ENCODE data around the gene PKP2. TPM values are rescaled to one million over a fixed set of nuclear protein-coding genes. Genes with fewer than 3 reads are reported as not detected.

Gene PKP2
- total and polyA plus RNA-seq, 2 donors (not counting 3 experiments of a cell fraction or from before 2014, with no cell fraction given): 1.4 to 6.5 TPM

GRCh38 chr12:32864731-32865130 lies 31.8 kb downstream of the PKP2 start:
- H3K9me3 ChIP-seq (replicated peaks; ENCODE audit: control insufficient read depth, insufficient read depth, low read length): no peaks in the 10 kb centered on the region
- H3K9me1 ChIP-seq (replicated peaks; ENCODE audit: control insufficient read depth, extremely low read depth, insufficient read depth, low read length): no peaks in the 10 kb centered on the region
- ChIA-PET CTCF (no interaction called here), POLR2A (no interaction called here)
- TF ChIP-seq MYC (IDR thresholded peaks at IDR 0.05; ENCODE audit: low read depth, low read length): no peak
- no peak for TF ChIP-seq JUN (IDR thresholded peaks at IDR 0.05; ENCODE audit: borderline replicate concordance, insufficient read depth, insufficient read length, low read depth)
- no peak for TF ChIP-seq POLR2AphosphoS5 (IDR thresholded peaks at IDR 0.05; ENCODE audit: insufficient read depth, low read depth, low read length)
- no peak for TF ChIP-seq EZH2 (IDR thresholded peaks at IDR 0.05; ENCODE audit: borderline replicate concordance, low read depth, low read length, severe bottlenecking)
- no peak for TF ChIP-seq GATA2 (IDR thresholded peaks at IDR 0.05; ENCODE audit: insufficient read depth, insufficient read length, low read depth, low read length)
- TF ChIP-seq POLR2A (IDR thresholded peaks at IDR 0.05; ENCODE audit: low read depth, low read length): no peak
- no peak for TF ChIP-seq CTCF (IDR thresholded peaks at IDR 0.05; ENCODE audit: extremely low read depth in 1 of 2, insufficient read depth in 1 of 2, low read depth in 1 of 2, low read length in 2 of 2)
- TF ChIP-seq FOS (IDR thresholded peaks at IDR 0.05; ENCODE audit: borderline replicate concordance, insufficient read depth, low read length): no peak
- TF ChIP-seq, protein P1, sequence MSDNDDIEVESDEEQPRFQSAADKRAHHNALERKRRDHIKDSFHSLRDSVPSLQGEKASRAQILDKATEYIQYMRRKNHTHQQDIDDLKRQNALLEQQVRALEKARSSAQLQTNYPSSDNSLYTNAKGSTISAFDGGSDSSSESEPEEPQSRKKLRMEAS (IDR thresholded peaks at IDR 0.05; ENCODE audit: insufficient read depth, insufficient read length): no peak
- no peaks in the 10 kb centered on the region for H3K36me3 ChIP-seq (ENCODE audit: control insufficient read depth in 2 of 2, extremely low read depth in 1 of 2, insufficient read depth in 2 of 2, low read length in 2 of 2)
- no peak overlapping the region for H3K27ac ChIP-seq (ENCODE audit: insufficient read depth, low read depth, low read length)
- intact Hi-C loops (cut with micrococcal nuclease): no loop called here
- FAIRE-seq (no peak), DNase-seq (ENCODE audit: low read depth, low spot score) (no peak)
- no peak overlapping the region for H3K9ac ChIP-seq (replicated peaks; ENCODE audit: extremely low read depth, insufficient read depth, low read length)
- dilution Hi-C loops (cut with MboI; ENCODE audit: extremely low pct_ligation_motif_present, low sequenced_read_pairs): no loop called here
- H3K4me1 ChIP-seq (ENCODE audit: control insufficient read depth, extremely low read depth, insufficient read depth, low read length): no peaks in the 10 kb centered on the region
- no peaks in the 10 kb centered on the region for H4K20me1 ChIP-seq (replicated peaks; ENCODE audit: control insufficient read depth, extremely low read depth, insufficient read depth, low read length)
- no peak overlapping the region for H2AFZ ChIP-seq (ENCODE audit: low read depth, low read length)
- no peak overlapping the region for H3K4me3 ChIP-seq (replicated peaks in 1 of 3; ENCODE audit: insufficient read depth in 1 of 3, low read depth in 1 of 3, low read length in 3 of 3)
- H3K4me2 ChIP-seq (ENCODE audit: insufficient read depth, low read length): no peak overlapping the region
- H3K27me3 ChIP-seq (ENCODE audit: control insufficient read depth in 2 of 2, insufficient read depth in 2 of 2, low read length in 2 of 2): no peaks in the 10 kb centered on the region
- BruUV-seq (replicated peaks): no TSS peak
- no peaks in the 10 kb centered on the region for H3K79me2 ChIP-seq (ENCODE audit: control insufficient read depth, insufficient read depth, low read length)
